GM23338 (cell line): ENCODE data around the gene KRTAP4-8. TPM values are rescaled to one million over a fixed set of nuclear protein-coding genes. Genes with fewer than 3 reads are reported as not detected.

ENCODE experiments used
- ATAC-seq: fragments of 200-7000 bp; cut with Tn5 transposase; 3 replicates; pipeline ENCODE4 v1.9.1; 2020
- DNase-seq: peaks from one replicate; pipeline ENCODE4 v3.0.0-alpha.2; 2015; ENCODE audit warnings: low spot score
- H2AFZ ChIP-seq: fragments of 200-600 bp; sonication (generic); 2 replicates; pipeline ENCODE4 v1.8.0; 2016; ENCODE audit warnings: antibody characterized with exemption, mild to moderate bottlenecking, moderate library complexity
- H3F3A ChIP-seq: fragments of 200-600 bp; sonication (generic); replicated peaks from 2 replicates; pipeline ENCODE4 v1.8.0; 2017; ENCODE audit warnings: antibody characterized with exemption, mixed run types, low read depth
- H3K27ac ChIP-seq: fragments of 200-600 bp; sonication (generic); 2 replicates; pipeline ENCODE4 v1.6.1; 2016; ENCODE audit warnings: low read depth
- H3K27me3 ChIP-seq: fragments of 200-600 bp; sonication (generic); 2 replicates; pipeline ENCODE4 v1.8.0; 2016; ENCODE audit warnings: mild to moderate bottlenecking, mixed run types, moderate library complexity; ENCODE audit not compliant: insufficient read depth
- H3K36me3 ChIP-seq: fragments of 200-600 bp; sonication (generic); 2 replicates; pipeline ENCODE4 v1.8.0; 2016; ENCODE audit warnings: mild to moderate bottlenecking; ENCODE audit not compliant: insufficient read depth
- H3K4me1 ChIP-seq: fragments of 200-600 bp; sonication (generic); 2 replicates; pipeline ENCODE4 v1.8.0; 2016; ENCODE audit warnings: mild to moderate bottlenecking, moderate library complexity; ENCODE audit not compliant: insufficient read depth
- H3K4me2 ChIP-seq: fragments of 200-600 bp; sonication (generic); 2 replicates; pipeline ENCODE4 v1.7.1; 2017; ENCODE audit warnings: mixed run types
- H3K4me3 ChIP-seq: fragments of 200-600 bp; sonication (generic); 2 replicates; pipeline ENCODE4 v1.6.1; 2016; ENCODE audit warnings: mixed run types
- H3K79me2 ChIP-seq: fragments of 200-600 bp; sonication (generic); replicated peaks from 2 replicates; pipeline ENCODE4 v1.8.0; 2017; ENCODE audit warnings: mild to moderate bottlenecking; ENCODE audit not compliant: insufficient read depth
- H3K9me2 ChIP-seq: fragments of 200-600 bp; sonication (generic); 2 replicates; pipeline ENCODE4 v1.8.0; 2017; ENCODE audit not compliant: insufficient read depth
- H4K20me1 ChIP-seq: fragments of 200-600 bp; sonication (generic); replicated peaks from 2 replicates; pipeline ENCODE4 v1.8.0; 2017; ENCODE audit warnings: mild to moderate bottlenecking; ENCODE audit not compliant: insufficient read depth
- H3K27ac Mint-ChIP-seq: 2 replicates; pipeline ENCODE4 v1.8.0; 2020; ENCODE audit warnings: inconsistent platforms, mild to moderate bottlenecking, moderate library complexity, mixed read lengths
- H3K27me3 Mint-ChIP-seq: 3 replicates; pipeline ENCODE4 v1.8.0; 2022; ENCODE audit warnings: low read depth, mild to moderate bottlenecking, moderate library complexity, mixed read lengths, inconsistent platforms; ENCODE audit not compliant: insufficient read depth, poor library complexity
- H3K36me3 Mint-ChIP-seq: 3 replicates; pipeline ENCODE4 v1.8.0; 2021; ENCODE audit warnings: low read depth, mild to moderate bottlenecking, inconsistent platforms, moderate library complexity, mixed read lengths
- H3K4me1 Mint-ChIP-seq: 3 replicates; pipeline ENCODE4 v1.8.0; 2020; ENCODE audit warnings: mild to moderate bottlenecking, inconsistent platforms, mixed read lengths
- H3K4me3 Mint-ChIP-seq: 3 replicates; pipeline ENCODE4 v1.8.0; 2021; ENCODE audit warnings: moderate library complexity, mild to moderate bottlenecking, inconsistent platforms, mixed read lengths
- H3K9me3 Mint-ChIP-seq: 3 replicates; pipeline ENCODE4 v1.8.0; 2020; ENCODE audit warnings: moderate library complexity, mild to moderate bottlenecking, inconsistent platforms, mixed read lengths
- CREB1 ChIP-seq: fragments of 250-450 bp; sonication (Bioruptor Pico); IDR thresholded peaks from 2 replicates; pipeline ENCODE4 v1.5.0; 2020; ENCODE audit warnings: low read depth, mild to moderate bottlenecking, moderate library complexity
- CTCF ChIP-seq, 2 experiments: fragments of 200-600 bp in 1 of 2; sonication (generic) in 1 of 2; conservative IDR thresholded peaks; 2 replicates each; pipeline versions ENCODE4 v1.5.1 to v1.6.1; 2016 to 2017; ENCODE audit warnings: antibody characterized with exemption in 2 of 2, low read depth in 2 of 2, mild to moderate bottlenecking in 2 of 2, moderate library complexity in 1 of 2
- ETS1 ChIP-seq: IDR thresholded peaks from 2 replicates; pipeline ENCODE4 v1.6.1; 2016; ENCODE audit warnings: antibody characterized with exemption
- EZH2 ChIP-seq: fragments of 200-600 bp; sonication (generic); IDR thresholded peaks from one replicate; pipeline ENCODE4 v1.8.0; 2017; ENCODE audit warnings: antibody characterized with exemption, mild to moderate bottlenecking, low read depth; ENCODE audit not compliant: unreplicated experiment
- EZH2phosphoT487 ChIP-seq: fragments of 200-600 bp; sonication (generic); IDR thresholded peaks from one replicate; pipeline ENCODE4 v1.8.1; 2018; ENCODE audit warnings: antibody characterized with exemption; ENCODE audit not compliant: unreplicated experiment
- JUNB ChIP-seq: IDR thresholded peaks from one replicate; pipeline ENCODE4 v1.6.1; 2016; ENCODE audit warnings: antibody characterized with exemption; ENCODE audit not compliant: unreplicated experiment
- NANOG ChIP-seq: IDR thresholded peaks from 2 replicates; pipeline ENCODE4 v1.6.1; 2016; ENCODE audit warnings: antibody characterized with exemption, borderline replicate concordance
- POLR2AphosphoS5 ChIP-seq: IDR thresholded peaks from 2 replicates; pipeline ENCODE4 v1.6.1; 2016; ENCODE audit warnings: antibody characterized with exemption, low read depth
- REST ChIP-seq: IDR thresholded peaks from one replicate; pipeline ENCODE4 v1.6.1; 2018; ENCODE audit warnings: antibody characterized with exemption; ENCODE audit not compliant: unreplicated experiment
- STAT1 ChIP-seq: IDR thresholded peaks from one replicate; pipeline ENCODE4 v1.6.1; 2016; ENCODE audit warnings: antibody characterized with exemption; ENCODE audit not compliant: unreplicated experiment
- ZNF114 ChIP-seq: fragments of 250-450 bp; sonication (Bioruptor Pico); IDR thresholded peaks from 2 replicates; pipeline ENCODE4 v1.5.0; 2020; ENCODE audit warnings: mild to moderate bottlenecking, moderate library complexity
- ZNF331 ChIP-seq: fragments of 250-450 bp; sonication (Bioruptor Pico); IDR thresholded peaks from 2 replicates; pipeline ENCODE4 v1.5.0; 2020; ENCODE audit warnings: low read depth, mild to moderate bottlenecking, moderate library complexity
- ZNF462 ChIP-seq: fragments of 250-450 bp; sonication (Bioruptor Pico); IDR thresholded peaks from 2 replicates; pipeline ENCODE4 v1.5.0; 2020; ENCODE audit warnings: mild to moderate bottlenecking, moderate library complexity
- long read RNA-seq: library from polyadenylated mRNA; unstranded; transcript quantifications from one replicate; pipeline ENCODE4 v2.0.0, GENCODE V29; 2020; ENCODE audit not compliant: unreplicated experiment
- polyA plus RNA-seq: library from polyadenylated mRNA; unstranded; fragments of >200 nt; fragmentation: Nextera tagmentation; extraction: Ambion mirVana; gene quantifications from 2 replicates; pipeline ENCODE4 v1.2.1, GENCODE V29; 2016
- total RNA-seq: library from RNA; depleted of rRNA; stranded (reverse); fragments of >200 nt; shearing (Covaris generic); gene quantifications from 2 replicates; pipeline ENCODE4 v1.2.3, GENCODE V29; 2014; rRNA removed

Gene KRTAP4-8
- total RNA-seq (not detected in 2 replicates), polyA plus RNA-seq (not detected in 2 replicates)
- long read RNA-seq: 0 reads

- Histone ChIP-seq H3K27ac (no peak within 1 kb of the TSS), H3K27me3 (no peaks in the 10 kb centered on the region), H3F3A (no peaks in the 10 kb centered on the region), H2AFZ (no peak within 1 kb of the TSS), H3K79me2 (no peaks in the 10 kb centered on the region), H3K4me1 (peaks cover 7% of the 10 kb centered on the region), H3K9me2 (no peaks in the 10 kb centered on the region), H3K4me3 (no peak within 1 kb of the TSS), H3K36me3 (no peaks in the 10 kb centered on the region), H4K20me1 (no peaks in the 10 kb centered on the region), H3K4me2 (no peak within 1 kb of the TSS)
- H3K9me3 Mint-ChIP-seq: peaks cover 16% of the 10 kb centered on the region
- DNase-seq (no peak), ATAC-seq (no peak)
- peaks cover 32% of the 10 kb centered on the region for H3K4me1 Mint-ChIP-seq
- no peak within 1 kb of the TSS for H3K27ac Mint-ChIP-seq
- peaks cover 13% of the 10 kb centered on the region; the same call in 2 of the 3 replicates for H3K36me3 Mint-ChIP-seq
- H3K27me3 Mint-ChIP-seq: peaks cover 2% of the 10 kb centered on the region
- TF ChIP-seq CREB1 (no peak), ZNF462 (CRISPR knock-in tag) (no peak), EZH2 (no peak), REST (no peak), ZNF331 (CRISPR knock-in tag) (no peak), NANOG (no peak), ZNF114 (CRISPR knock-in tag) (no peak), EZH2phosphoT487 (no peak), JUNB (no peak), STAT1 (no peak), ETS1 (no peak), POLR2AphosphoS5 (no peak), CTCF (conservative IDR thresholded peaks at IDR 0.05; ENCODE audit: low read depth in 2 of 2) (no peak)
- no peak within 1 kb of the TSS for H3K4me3 Mint-ChIP-seq
These were observed at the start of gene KRTAP4-8 for GRCh38 chr17:41098042-41098441. TSS of gene KRTAP4-8 (minus strand) at chr17:41098142. CDS start at chr17:41098084, 58 bp downstream.
